IMR-90 (cell line): ENCODE results near the gene SLC46A3.

Source experiments
- BHLHE40 ChIP-seq: fragments of 150-350 bp; IDR thresholded peaks from 2 replicates; pipeline ENCODE4 v1.6.1; 2016; ENCODE audit warnings: mild to moderate bottlenecking, low read depth, low read length
- MAFK ChIP-seq: IDR thresholded peaks from 2 replicates; pipeline ENCODE4 v1.6.1; 2012; ENCODE audit warnings: low read depth, low read length, improper control_type of control experiment
- MAZ ChIP-seq: IDR thresholded peaks from 2 replicates; pipeline ENCODE4 v1.6.1; 2012; ENCODE audit warnings: low read depth, mild to moderate bottlenecking, low read length, improper control_type of control experiment, moderate library complexity, borderline replicate concordance
- POLR2A ChIP-seq: IDR thresholded peaks from 2 replicates; pipeline ENCODE4 v1.6.1; 2012; ENCODE audit warnings: mild to moderate bottlenecking, low read depth, low read length
- RAD21 ChIP-seq: IDR thresholded peaks from 2 replicates; pipeline ENCODE4 v1.6.1; 2012; ENCODE audit warnings: low read length, improper control_type of control experiment
- RFX5 ChIP-seq: IDR thresholded peaks from 2 replicates; pipeline ENCODE4 v1.8.0; 2012; ENCODE audit warnings: low read depth, mild to moderate bottlenecking, low read length, moderate library complexity
- SMC3 ChIP-seq: fragments of 150-350 bp; IDR thresholded peaks from 2 replicates; pipeline ENCODE4 v1.6.1; 2016; ENCODE audit warnings: low read depth, mild to moderate bottlenecking, antibody characterized with exemption, low read length, moderate library complexity
- TF ChIP-seq, protein P1 (sequence below): conservative IDR thresholded peaks from 2 replicates; pipeline ENCODE4 v1.5.1; 2012; ENCODE audit warnings: mild to moderate bottlenecking, low read depth, low read length, improper control_type of control experiment

- TF ChIP-seq, protein P1, sequence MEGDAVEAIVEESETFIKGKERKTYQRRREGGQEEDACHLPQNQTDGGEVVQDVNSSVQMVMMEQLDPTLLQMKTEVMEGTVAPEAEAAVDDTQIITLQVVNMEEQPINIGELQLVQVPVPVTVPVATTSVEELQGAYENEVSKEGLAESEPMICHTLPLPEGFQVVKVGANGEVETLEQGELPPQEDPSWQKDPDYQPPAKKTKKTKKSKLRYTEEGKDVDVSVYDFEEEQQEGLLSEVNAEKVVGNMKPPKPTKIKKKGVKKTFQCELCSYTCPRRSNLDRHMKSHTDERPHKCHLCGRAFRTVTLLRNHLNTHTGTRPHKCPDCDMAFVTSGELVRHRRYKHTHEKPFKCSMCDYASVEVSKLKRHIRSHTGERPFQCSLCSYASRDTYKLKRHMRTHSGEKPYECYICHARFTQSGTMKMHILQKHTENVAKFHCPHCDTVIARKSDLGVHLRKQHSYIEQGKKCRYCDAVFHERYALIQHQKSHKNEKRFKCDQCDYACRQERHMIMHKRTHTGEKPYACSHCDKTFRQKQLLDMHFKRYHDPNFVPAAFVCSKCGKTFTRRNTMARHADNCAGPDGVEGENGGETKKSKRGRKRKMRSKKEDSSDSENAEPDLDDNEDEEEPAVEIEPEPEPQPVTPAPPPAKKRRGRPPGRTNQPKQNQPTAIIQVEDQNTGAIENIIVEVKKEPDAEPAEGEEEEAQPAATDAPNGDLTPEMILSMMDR: no peak
- no peak for TF ChIP-seq POLR2A
- no peak for TF ChIP-seq RFX5
- no peak for TF ChIP-seq RAD21
- TF ChIP-seq BHLHE40: no peak
- no peak for TF ChIP-seq MAFK
- TF ChIP-seq MAZ: no peak
- no peak for TF ChIP-seq SMC3
These were observed 9.9 kb upstream of the SLC46A3 start for GRCh38 chr13:28728642-28729041.
